ENCODE measurements around the gene PTPRO.

DNA sequence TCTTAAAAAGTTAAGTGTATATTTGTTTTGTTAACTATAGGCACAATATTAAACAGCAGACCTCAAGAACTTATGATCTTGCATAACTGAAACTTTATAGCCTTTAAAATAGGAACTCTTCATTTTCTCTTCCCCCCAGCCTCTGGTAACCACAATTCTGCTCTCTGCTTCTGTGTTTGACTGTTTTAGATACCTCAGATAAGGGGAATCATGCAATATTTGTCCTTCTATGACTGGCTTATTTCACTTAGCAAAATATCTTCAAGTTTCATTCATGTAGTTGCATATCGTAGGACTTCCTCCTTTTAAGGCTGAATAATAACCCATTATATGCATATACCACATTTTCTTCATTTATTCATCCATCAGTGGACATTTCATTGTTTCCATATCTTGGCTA is 131.3 kb downstream of the PTPRO start:
- TF ChIP-seq, protein P1, sequence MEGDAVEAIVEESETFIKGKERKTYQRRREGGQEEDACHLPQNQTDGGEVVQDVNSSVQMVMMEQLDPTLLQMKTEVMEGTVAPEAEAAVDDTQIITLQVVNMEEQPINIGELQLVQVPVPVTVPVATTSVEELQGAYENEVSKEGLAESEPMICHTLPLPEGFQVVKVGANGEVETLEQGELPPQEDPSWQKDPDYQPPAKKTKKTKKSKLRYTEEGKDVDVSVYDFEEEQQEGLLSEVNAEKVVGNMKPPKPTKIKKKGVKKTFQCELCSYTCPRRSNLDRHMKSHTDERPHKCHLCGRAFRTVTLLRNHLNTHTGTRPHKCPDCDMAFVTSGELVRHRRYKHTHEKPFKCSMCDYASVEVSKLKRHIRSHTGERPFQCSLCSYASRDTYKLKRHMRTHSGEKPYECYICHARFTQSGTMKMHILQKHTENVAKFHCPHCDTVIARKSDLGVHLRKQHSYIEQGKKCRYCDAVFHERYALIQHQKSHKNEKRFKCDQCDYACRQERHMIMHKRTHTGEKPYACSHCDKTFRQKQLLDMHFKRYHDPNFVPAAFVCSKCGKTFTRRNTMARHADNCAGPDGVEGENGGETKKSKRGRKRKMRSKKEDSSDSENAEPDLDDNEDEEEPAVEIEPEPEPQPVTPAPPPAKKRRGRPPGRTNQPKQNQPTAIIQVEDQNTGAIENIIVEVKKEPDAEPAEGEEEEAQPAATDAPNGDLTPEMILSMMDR (conservative IDR thresholded peaks at IDR 0.05) = no peak
- no peak for TF ChIP-seq ZFX (IDR thresholded peaks at IDR 0.05)
